Stimulated activated CD8-positive, alpha-beta memory T cell treated with anti-CD3 and anti-CD28 coated beads, Interleukin-15, amount 100 ng/mL, for 24 hours (primary cell): ENCODE data around the gene CSH1.
"Not testable (repeated sequence)": the region's sequence is repeated elsewhere in the genome, so short reads cannot be mapped to it uniquely, and the experiment has no call there.

Experiments used
- DNase-seq: peaks from one replicate; pipeline ENCODE4 v3.0.0-alpha.2; 2020; ENCODE audit warnings: low read depth

CSH1 gene

GRCh38 chr17:63866625-63867024, 29.7 kb downstream of the CSH1 start:
- DNase-seq: not testable (repeated sequence)

GRCh38 chr17:63859257-63859656, 37.1 kb downstream of the CSH1 start:
- DNase-seq: no peak

DNA sequence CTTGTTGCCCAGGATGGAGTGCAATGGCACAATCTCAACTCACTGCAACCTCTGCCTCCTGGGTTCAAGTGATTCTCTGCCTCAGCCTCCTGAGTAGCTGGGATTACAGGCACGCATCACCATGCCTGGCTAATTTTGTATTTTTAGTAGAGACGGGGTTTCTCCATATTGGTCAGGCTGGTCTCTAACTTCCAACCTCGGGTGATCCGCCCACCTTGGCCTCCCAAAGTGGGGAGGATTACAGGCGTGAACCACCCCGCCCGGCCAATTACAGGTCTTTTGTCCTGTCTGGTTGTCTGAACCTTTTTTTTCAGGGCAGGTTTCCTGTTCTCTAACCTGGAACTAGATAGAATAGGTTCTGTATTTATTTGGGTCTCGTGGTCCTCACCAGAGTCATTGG, 39.9 kb downstream of the CSH1 start:
- not testable (repeated sequence) for DNase-seq

- DNase-seq: no peak
Measured at GRCh38 chr17:63855185-63855584, 41.2 kb downstream of the CSH1 start.

DNA sequence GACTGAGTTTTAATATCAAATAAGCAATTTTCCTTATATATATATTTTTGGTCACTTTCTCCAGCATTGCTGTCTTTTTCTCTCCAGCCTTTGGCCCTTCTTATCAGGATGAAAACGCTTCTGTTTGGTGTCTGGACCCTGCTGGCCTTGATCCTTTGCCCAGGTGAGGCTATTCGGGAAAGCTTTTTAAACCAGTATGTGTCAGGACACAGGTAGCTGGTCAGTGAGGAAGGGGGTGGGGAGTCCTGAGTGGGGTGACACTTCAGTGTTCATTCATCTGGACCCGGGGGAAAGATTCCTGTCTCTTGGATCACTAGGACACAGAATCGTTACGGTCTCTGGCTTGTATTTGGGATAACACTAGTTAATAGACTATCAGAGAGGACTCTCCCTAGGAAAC, 41.7 kb downstream of the CSH1 start:
- no peak for DNase-seq

- no peak for DNase-seq
Measured at GRCh38 chr17:63853260-63853659, 43.1 kb downstream of the CSH1 start.

DNA sequence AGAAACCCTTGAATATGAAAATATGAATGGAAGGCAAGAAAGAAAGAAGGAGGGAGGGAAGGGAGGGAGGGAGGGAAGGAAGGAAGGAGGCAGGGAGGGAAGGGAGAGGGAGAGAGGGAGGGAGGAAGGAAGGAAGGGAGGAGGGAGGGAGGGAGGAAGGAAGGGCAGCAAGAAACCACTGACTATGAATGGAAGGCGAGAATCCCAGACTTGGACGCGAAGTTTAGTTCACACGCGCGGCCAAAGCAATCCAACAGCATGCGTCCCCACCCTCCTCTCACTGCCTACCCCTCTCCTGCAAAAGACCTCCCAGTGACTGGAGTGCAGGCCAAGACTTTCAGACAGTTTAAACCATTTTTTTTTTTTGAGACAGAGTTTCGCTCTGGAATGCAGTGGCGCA, 46.0 kb downstream of the CSH1 start:
- DNase-seq: no peak

DNA sequence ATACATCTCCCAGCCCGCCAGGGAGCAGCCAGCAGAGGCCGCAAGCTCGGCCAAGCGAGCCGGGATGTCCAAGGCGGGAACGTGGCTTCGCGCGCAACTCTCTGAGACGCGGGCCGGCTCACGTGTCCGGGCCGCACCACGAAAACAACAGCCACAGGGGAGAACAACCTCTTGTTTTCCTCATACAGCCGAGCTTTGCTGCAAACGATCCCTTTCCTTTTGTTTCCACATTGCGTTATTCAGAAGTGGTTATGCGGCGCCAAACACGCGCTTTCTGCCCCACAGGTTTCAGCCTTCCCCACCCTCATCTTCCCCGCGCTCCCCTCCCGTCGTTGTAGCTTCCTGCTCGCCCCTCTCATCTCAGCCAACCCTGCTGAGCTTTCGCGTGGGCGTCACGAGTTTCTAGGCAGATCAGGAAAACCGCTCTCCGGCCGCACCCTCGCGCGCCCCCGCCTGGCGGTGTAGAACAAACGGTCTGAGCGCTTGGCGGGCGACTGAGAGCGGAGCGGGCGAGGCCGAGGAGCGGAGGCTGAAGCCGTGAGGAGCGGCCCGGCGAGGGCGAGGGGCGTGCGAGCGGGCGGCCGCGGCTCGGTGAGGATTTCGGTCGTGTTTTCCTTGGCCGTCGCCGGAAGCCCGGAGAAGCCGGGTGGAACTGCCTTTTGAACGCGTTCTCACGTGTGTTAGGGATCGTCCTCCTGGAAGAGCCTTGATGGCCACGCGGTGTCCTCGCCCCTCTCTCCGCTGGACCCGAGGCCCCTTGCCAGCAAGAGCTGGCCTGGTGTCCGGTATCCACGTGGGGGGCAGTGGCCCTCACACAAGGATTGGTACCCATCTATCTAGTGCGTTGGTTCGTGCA, 47.3 kb downstream of the CSH1 start:
- DNase-seq: peak; percentile 93

- DNase-seq: no peak
Measured at GRCh38 chr17:63847525-63848249, 48.7 kb downstream of the CSH1 start.

GRCh38 chr17:63845509-63845908, 50.9 kb downstream of the CSH1 start:
- DNase-seq: no peak
